ENCODE data around the gene TK2. TPM values are rescaled to one million over a fixed set of nuclear protein-coding genes. Genes with fewer than 3 reads are reported as not detected.
"Not testable (repeated sequence)": the region's sequence is repeated elsewhere in the genome, so short reads cannot be mapped to it uniquely, and the experiment has no call there.

TK2 gene
- total RNA-seq, 8 experiments from 2014 or later: 7.1 to 38.4 (median 18.8) TPM

- Histone ChIP-seq H3K4me1 (replicated peaks in 1 of 2) (no peaks in the 10 kb centered on the region), H3K27ac (no peak overlapping the region), H3K4me3 (no peak overlapping the region)
- in situ Hi-C loops (cut with MboI; ENCODE audit: low pct_unique_long_range_greater_than_20kb in 2 of 9, low sequenced_read_pairs in 9 of 9, unreplicated experiment in 9 of 9): no loop called here
- peak; percentile 47 to 95 (median 76) for ATAC-seq (replicated peaks in 6 of 8)
- WGBS, 10 experiments: 0 to 87% (median 58%) methylated on average over 1 to 8 of the region's 12 CpGs
Measured at GRCh38 chr16:66502020-66502913, 47.7 kb downstream of the TK2 start.

GRCh38 chr16:66501563-66501962 lies 48.4 kb downstream of the TK2 start:
- H3K4me3 ChIP-seq; H3K4me1 ChIP-seq (replicated peaks in 1 of 2); H3K27ac ChIP-seq; ATAC-seq (replicated peaks in 6 of 8); in situ Hi-C loops (cut with MboI; ENCODE audit: low pct_unique_long_range_greater_than_20kb in 2 of 9, low sequenced_read_pairs in 9 of 9, unreplicated experiment in 9 of 9): not testable (repeated sequence)
- WGBS, 10 experiments: 80% methylated on average over 1 of the region's 4 CpGs; no CpG with 5 or more reads in 9 of the 10 experiments

- not testable (repeated sequence) for ATAC-seq (replicated peaks in 6 of 8); H3K27ac ChIP-seq; H3K4me1 ChIP-seq (replicated peaks in 1 of 2); H3K4me3 ChIP-seq
- WGBS, 10 experiments: 0 to 100% methylated on average over 1 of the region's 2 CpGs; no CpG with 5 or more reads in 8 of the 10 experiments
- in situ Hi-C loops (cut with MboI; ENCODE audit: low pct_unique_long_range_greater_than_20kb in 2 of 9, low sequenced_read_pairs in 9 of 9, unreplicated experiment in 9 of 9): loop anchor here in 1 of 9 experiments (10.0 kb wide), 1 partner anchor 93 kb away; no protein-coding TSS in a partner anchor
Measured at GRCh38 chr16:66497921-66498320, 52.0 kb downstream of the TK2 start.

DNA sequence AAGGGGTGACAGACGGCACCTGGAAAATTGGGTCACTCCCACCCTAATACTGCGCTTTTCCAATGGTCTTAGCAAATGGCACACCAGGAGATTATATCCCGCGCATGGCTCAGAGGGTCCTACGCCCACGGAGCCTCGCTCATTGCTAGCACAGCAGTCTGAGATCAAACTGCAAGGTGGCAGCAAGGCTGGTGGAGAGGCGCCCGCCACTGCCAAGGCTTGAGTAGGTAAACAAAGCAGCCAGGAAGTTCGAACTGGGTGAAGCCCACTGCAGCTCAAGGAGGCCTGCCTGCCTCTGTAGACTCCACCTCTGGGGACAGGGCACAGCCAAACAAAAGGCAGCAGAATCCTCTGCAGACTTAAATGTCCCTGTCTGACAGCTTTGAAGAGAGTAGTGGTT lies 53.7 kb downstream of the TK2 start:
- ATAC-seq (replicated peaks in 6 of 8); H3K27ac ChIP-seq; H3K4me1 ChIP-seq (replicated peaks in 1 of 2); H3K4me3 ChIP-seq: not testable (repeated sequence)
- no CpG with 5 or more reads among the region's 10 CpGs for WGBS, 10 experiments
- in situ Hi-C loops (cut with MboI; ENCODE audit: low pct_unique_long_range_greater_than_20kb in 2 of 9, low sequenced_read_pairs in 9 of 9, unreplicated experiment in 9 of 9): loop anchor here in 1 of 9 experiments (10.0 kb wide), 1 partner anchor 91 kb away; no protein-coding TSS in a partner anchor

GRCh38 chr16:66495440-66495839 lies 54.5 kb downstream of the TK2 start:
- 57 to 100% (median 100%) methylated on average over 1 of the region's 2 CpGs; no CpG with 5 or more reads in 6 of the 10 experiments for WGBS, 10 experiments
- in situ Hi-C loops (cut with MboI; ENCODE audit: low pct_unique_long_range_greater_than_20kb in 2 of 9, low sequenced_read_pairs in 9 of 9, unreplicated experiment in 9 of 9): loop anchor here in 1 of 9 experiments (10.0 kb wide), 1 partner anchor 91 kb away; no protein-coding TSS in a partner anchor
- Histone ChIP-seq H3K4me3 (no peak overlapping the region), H3K27ac (no peak overlapping the region), H3K4me1 (replicated peaks in 1 of 2) (no peaks in the 10 kb centered on the region)
- ATAC-seq (replicated peaks in 6 of 8): no peak

GRCh38 chr16:66494916-66495315 lies 55.0 kb downstream of the TK2 start:
- in situ Hi-C loops (cut with MboI; ENCODE audit: low pct_unique_long_range_greater_than_20kb in 2 of 9, low sequenced_read_pairs in 9 of 9, unreplicated experiment in 9 of 9): loop anchor here in 1 of 9 experiments (10.0 kb wide), 1 partner anchor 90 kb away; no protein-coding TSS in a partner anchor
- no peak overlapping the region for H3K4me3 ChIP-seq
- no peak overlapping the region for H3K27ac ChIP-seq
- H3K4me1 ChIP-seq (replicated peaks in 1 of 2): no peaks in the 10 kb centered on the region
- ATAC-seq (replicated peaks in 6 of 8): no peak
- WGBS, 10 experiments: 80 to 100% methylated on average over 1 of the region's 2 CpGs; no CpG with 5 or more reads in 8 of the 10 experiments

GRCh38 chr16:66493490-66494401 lies 56.2 kb downstream of the TK2 start:
- in situ Hi-C loops (cut with MboI; ENCODE audit: low pct_unique_long_range_greater_than_20kb in 2 of 9, low sequenced_read_pairs in 9 of 9, unreplicated experiment in 9 of 9): loop anchor here in 1 of 9 experiments (10.0 kb wide), 1 partner anchor 89 kb away; no protein-coding TSS in a partner anchor
- no peak for ATAC-seq (replicated peaks in 6 of 8)
- WGBS, 10 experiments: 40 to 87% (median 85%) methylated on average over 1 to 12 of the region's 14 CpGs; no CpG with 5 or more reads in 5 of the 10 experiments
- no peak overlapping the region for H3K27ac ChIP-seq
- H3K4me1 ChIP-seq (replicated peaks in 1 of 2): no peaks in the 10 kb centered on the region
- H3K4me3 ChIP-seq: no peak overlapping the region

- no peak overlapping the region for H3K27ac ChIP-seq
- 50 to 96% (median 83%) methylated on average over 1 to 5 of the region's 7 CpGs; no CpG with 5 or more reads in 3 of the 10 experiments for WGBS, 10 experiments
- in situ Hi-C loops (cut with MboI; ENCODE audit: low pct_unique_long_range_greater_than_20kb in 2 of 9, low sequenced_read_pairs in 9 of 9, unreplicated experiment in 9 of 9): loop anchor here in 1 of 9 experiments (10.0 kb wide), 1 partner anchor 87 kb away; no protein-coding TSS in a partner anchor
- ATAC-seq (replicated peaks in 6 of 8): no peak
- H3K4me3 ChIP-seq: no peak overlapping the region
- H3K4me1 ChIP-seq (replicated peaks in 1 of 2): peaks cover 0 to 3% of the 10 kb centered on the region in 2 donors
Measured at GRCh38 chr16:66491716-66492064, 58.2 kb downstream of the TK2 start.

GRCh38 chr16:66490774-66491715 lies 58.9 kb downstream of the TK2 start:
- Histone ChIP-seq H3K4me3 (no peak overlapping the region), H3K4me1 (replicated peaks in 1 of 2) (peaks cover 0 to 4% of the 10 kb centered on the region in 2 donors), H3K27ac (no peak overlapping the region)
- 23 to 100% (median 78%) methylated on average over 1 to 5 of the region's 8 CpGs; no CpG with 5 or more reads in 4 of the 10 experiments for WGBS, 10 experiments
- ATAC-seq (replicated peaks in 6 of 8): no peak
- in situ Hi-C loops (cut with MboI; ENCODE audit: low pct_unique_long_range_greater_than_20kb in 2 of 9, low sequenced_read_pairs in 9 of 9, unreplicated experiment in 9 of 9): loop anchor here in 1 of 9 experiments (10.0 kb wide), 1 partner anchor 86 kb away; no protein-coding TSS in a partner anchor

GRCh38 chr16:66489818-66490217 lies 60.1 kb downstream of the TK2 start:
- ATAC-seq (replicated peaks in 6 of 8): no peak
- in situ Hi-C loops (cut with MboI; ENCODE audit: low pct_unique_long_range_greater_than_20kb in 2 of 9, low sequenced_read_pairs in 9 of 9, unreplicated experiment in 9 of 9): loop anchor here in 1 of 9 experiments (10.0 kb wide), 1 partner anchor 85 kb away; no protein-coding TSS in a partner anchor
- Histone ChIP-seq H3K4me1 (replicated peaks in 1 of 2) (peaks cover 0 to 4% of the 10 kb centered on the region in 2 donors), H3K4me3 (no peak overlapping the region), H3K27ac (no peak overlapping the region)
- 57 to 100% (median 77%) methylated on average over 1 to 3 of the region's 5 CpGs; no CpG with 5 or more reads in 6 of the 10 experiments for WGBS, 10 experiments

DNA sequence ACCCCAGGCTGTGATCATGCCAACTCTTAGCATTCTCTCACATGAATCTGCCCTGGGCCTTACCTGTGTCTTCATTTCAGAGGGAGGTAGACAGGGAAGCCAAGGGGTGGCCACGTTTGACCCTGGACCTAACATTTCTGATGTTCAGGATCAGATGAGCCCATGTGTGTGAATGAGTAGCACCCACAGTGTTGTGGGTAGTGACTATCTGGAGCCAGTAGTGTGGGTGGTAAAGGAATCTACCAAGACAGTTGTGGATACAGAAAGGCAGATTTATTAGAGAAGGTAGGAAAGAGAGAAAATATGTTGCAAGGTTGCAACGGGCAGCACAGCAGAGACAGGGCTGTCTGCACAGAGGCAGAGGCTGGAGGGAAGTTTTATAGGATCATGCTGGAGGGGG lies 60.5 kb downstream of the TK2 start:
- in situ Hi-C loops (cut with MboI; ENCODE audit: low pct_unique_long_range_greater_than_20kb in 2 of 9, low sequenced_read_pairs in 9 of 9, unreplicated experiment in 9 of 9): no loop called here
- H3K4me3 ChIP-seq: no peak overlapping the region
- WGBS, 10 experiments: 25 to 89% (median 80%) methylated on average over 1 to 2 of the region's 2 CpGs; no CpG with 5 or more reads in 1 of the 10 experiments
- no peak for ATAC-seq (replicated peaks in 6 of 8)
- H3K4me1 ChIP-seq (replicated peaks in 1 of 2): peaks cover 0 to 4% of the 10 kb centered on the region in 2 donors
- no peak overlapping the region for H3K27ac ChIP-seq
